Measurements from ENCODE around the gene TRMT112.
A peak's percentile ranks its signal among the peaks of the same experiment; 100 is the strongest.

TRMT112 gene

GRCh38 chr11:64305075-64305690, 12.2 kb downstream of the TRMT112 start, which contains the start of gene ESRRA:
Gene ESRRA, plus strand, starts transcription at chr11:64305524. Its CDS starts 1,656 bp downstream, at chr11:64307180.
- no peak for TF ChIP-seq CTCF (conservative IDR thresholded peaks at IDR 0.05; ENCODE audit: low read length)
- peak; percentile 94 for DNase-seq (ENCODE audit: low read depth)
- H3K4me3 ChIP-seq (ENCODE audit: low read length): peak within 1 kb of the TSS; percentile 79

- peak; percentile 87 for DNase-seq (ENCODE audit: low read depth)
- peak; percentile 84 for TF ChIP-seq CTCF (conservative IDR thresholded peaks at IDR 0.05; ENCODE audit: low read length)
- peak overlapping the region; percentile 79 for H3K4me3 ChIP-seq (ENCODE audit: low read length)
These were observed 12.9 kb downstream of the TRMT112 start for GRCh38 chr11:64304316-64305072.

- DNase-seq (ENCODE audit: low read depth): no peak
- H3K4me3 ChIP-seq (ENCODE audit: low read length): peak overlapping the region; percentile 79
- TF ChIP-seq CTCF (conservative IDR thresholded peaks at IDR 0.05; ENCODE audit: low read length): no peak
These were observed 13.4 kb downstream of the TRMT112 start for GRCh38 chr11:64304032-64304315.

- DNase-seq (ENCODE audit: low read depth): no peak
- TF ChIP-seq CTCF (conservative IDR thresholded peaks at IDR 0.05; ENCODE audit: low read length): no peak
- no peak overlapping the region for H3K4me3 ChIP-seq (ENCODE audit: low read length)
These were observed 14.0 kb downstream of the TRMT112 start for GRCh38 chr11:64303109-64304031.

- TF ChIP-seq CTCF (conservative IDR thresholded peaks at IDR 0.05; ENCODE audit: low read length): no peak
- no peak for DNase-seq (ENCODE audit: low read depth)
- H3K4me3 ChIP-seq (ENCODE audit: low read length): peak within 1 kb of the TSS; percentile 44
These were observed 17.3 kb downstream of the TRMT112 start, which contains the start of gene CATSPERZ for GRCh38 chr11:64299847-64300648. Gene CATSPERZ, plus strand, starts transcription at chr11:64300358. Its CDS starts 53 bp downstream, at chr11:64300411.
